Embryonic facial prominence (tissue), 1 donor: ENCODE results near the gene HACD2.

ENCODE experiments used
- DNase-seq: peaks from one replicate; pipeline ENCODE4 v3.0.0-alpha.2; 2016; ENCODE audit errors: extremely low spot score

Gene HACD2

DNA sequence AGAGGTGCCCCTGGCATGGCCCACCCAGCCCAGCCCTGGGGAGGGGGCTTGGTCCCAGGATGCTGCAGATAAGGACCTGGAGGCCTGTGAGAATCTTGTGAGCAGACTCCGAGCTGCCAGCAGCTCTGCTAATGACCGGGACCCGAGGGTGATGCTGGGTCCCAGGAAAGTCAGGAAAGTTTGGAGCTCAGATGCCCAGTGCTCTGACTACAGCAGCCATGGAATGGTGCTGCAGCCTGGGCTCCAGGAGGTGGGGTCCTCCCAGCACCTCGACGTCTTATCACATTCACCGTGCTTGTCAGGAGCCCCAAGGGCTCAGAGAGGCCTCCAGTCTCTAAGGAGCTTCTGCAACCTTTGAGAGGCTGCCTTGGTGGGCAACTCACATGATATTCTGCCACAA lies 101.7 kb downstream of the HACD2 start:
- DNase-seq = no peak

DNA sequence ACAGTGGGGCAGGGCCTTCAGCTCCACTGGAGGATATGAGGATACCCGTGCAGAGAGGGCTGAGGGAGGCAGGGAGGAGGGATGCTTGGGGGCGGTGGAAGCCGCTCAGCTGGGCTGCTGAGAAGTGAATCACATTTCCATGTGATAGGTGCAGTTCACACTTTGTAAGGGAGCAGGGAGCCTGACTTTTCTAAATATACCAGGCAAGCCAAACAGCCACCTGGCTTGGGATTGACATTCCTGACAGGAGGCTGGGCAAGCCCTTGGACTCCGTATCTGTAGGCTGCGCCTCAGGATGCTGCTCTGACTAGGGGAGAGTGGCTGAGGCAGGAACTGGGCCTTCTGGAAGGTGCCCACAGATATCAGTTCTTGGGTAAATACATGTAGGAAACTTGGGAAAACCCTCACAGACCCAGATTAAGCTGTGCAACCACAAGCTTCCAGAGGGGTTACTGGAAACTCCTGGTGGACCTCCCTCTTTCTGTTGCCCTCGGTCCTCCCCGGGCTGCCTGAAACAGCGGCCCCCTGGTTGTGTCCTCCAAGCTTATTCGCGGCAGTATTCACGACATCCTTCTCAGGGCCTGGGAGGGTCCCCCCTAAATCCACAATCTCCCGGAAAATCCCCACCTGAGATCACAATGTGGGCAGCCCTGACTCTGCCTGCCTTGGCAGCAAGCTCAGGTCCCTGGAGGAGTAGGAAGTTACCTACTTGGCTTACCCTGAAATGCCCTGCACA lies 103.0 kb downstream of the HACD2 start:
- no peak for DNase-seq

- DNase-seq = no peak
Measured at GRCh38 chr3:123481071-123481470, 103.8 kb downstream of the HACD2 start.

DNA sequence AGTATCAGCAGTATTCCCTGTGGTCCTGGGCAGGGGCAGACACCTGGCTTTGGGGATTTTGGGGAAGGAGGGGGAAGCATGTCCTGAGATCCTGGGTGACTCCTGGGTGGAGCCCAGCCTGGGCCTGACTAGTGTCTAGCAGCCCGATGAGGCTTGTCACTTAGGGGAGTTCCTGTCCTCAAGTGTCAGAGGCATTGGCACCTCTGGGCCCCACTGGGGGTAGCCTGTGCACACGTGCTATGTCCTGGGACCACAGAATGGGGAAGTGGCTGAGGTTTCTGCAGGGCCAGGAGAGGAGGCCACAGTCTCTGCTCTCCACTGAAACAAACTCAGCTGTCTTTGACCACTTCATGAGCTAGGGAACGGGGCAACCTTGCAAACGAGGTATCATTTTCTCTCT lies 104.4 kb downstream of the HACD2 start:
- DNase-seq = no peak

DNA sequence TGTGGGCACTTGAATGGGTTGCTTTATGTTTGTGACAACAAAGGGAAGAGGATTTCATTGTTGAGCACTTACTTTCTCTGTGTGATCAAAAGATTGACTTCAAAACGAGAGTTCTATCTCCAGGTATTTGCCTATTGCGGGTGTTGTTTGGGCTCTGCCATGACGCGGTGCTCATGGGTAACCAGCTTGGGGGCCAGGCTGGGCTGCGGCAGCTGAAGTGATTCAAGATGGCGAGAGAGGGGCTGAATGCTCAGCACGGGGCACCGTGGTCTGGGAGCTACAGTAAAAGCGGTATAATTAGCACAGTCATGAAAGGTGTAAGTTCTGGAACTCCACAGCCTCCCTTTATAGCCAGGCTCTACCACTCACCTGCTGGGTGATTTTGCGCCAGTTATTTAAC lies 105.0 kb downstream of the HACD2 start:
- no peak for DNase-seq

- no peak for DNase-seq
Measured at GRCh38 chr3:123478314-123478713, 106.5 kb downstream of the HACD2 start.

DNA sequence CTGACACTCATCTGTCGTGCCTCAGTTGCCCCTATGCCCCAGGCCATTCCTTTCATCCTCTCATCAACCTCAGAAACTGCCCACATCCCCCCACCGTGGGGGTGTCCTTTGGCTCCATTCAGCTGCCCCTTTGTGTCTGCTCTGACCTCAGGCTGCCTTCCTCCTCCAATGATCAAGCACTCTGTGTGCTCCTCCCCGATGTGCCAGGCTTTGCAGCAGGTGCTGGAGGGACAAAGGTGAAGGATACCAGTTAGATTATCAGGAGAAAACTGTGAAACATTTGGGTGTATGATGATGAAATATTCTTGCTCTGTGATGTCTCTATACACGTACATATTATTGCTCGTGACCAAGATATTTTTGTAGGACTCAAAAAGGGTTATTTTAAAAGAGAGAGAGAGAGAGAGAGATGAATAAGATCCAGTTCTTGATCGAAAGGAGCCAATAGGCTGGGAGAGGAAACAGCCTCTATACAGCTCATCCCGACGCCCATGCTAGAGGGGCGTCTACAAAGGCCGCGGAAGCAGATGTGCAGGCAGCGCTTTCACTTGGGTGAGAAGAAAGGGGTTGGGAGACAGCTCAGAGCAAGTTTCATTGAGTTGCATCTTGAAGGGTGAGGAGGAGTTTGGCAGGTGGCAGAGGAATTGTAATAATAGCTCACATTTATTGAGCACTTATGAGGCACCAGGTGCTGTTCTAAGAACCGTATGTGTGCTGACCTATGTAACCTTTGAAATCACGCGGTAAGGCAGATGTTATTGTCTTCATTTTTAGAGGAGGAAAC lies 107.7 kb downstream of the HACD2 start:
- DNase-seq = no peak

- DNase-seq = no peak
Measured at GRCh38 chr3:123475786-123476185, 109.1 kb downstream of the HACD2 start.

DNA sequence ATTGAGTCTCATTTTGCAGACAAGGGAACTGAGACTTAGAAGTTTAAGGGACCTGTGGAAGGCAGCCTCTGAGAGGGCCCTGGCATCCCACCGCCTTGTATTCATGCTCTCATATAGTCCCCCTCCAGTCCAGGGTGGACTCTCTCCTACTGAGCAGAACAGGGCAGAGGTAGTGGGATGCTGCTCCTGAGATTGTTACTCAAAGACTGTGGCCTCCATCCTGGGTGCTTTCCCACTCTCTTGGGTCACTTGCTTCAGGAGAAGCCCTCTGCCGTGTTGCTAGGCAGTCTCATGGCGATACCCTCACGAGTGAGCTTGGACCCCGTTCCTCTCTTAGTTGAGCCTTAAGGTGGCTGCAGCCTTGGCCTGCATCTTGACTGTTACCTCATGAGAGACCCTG lies 113.7 kb downstream of the HACD2 start:
- no peak for DNase-seq

- no peak for DNase-seq
Measured at GRCh38 chr3:123469323-123469995, 115.4 kb downstream of the HACD2 start.

GRCh38 chr3:123467046-123467445 lies 117.8 kb downstream of the HACD2 start:
- DNase-seq = no peak

- no peak for DNase-seq
Measured at GRCh38 chr3:123464211-123464610, 120.6 kb downstream of the HACD2 start.

- no peak for DNase-seq
Measured at GRCh38 chr3:123459862-123460261, 125.0 kb downstream of the HACD2 start.

GRCh38 chr3:123458255-123458654 lies 126.6 kb downstream of the HACD2 start:
- DNase-seq = no peak

GRCh38 chr3:123457841-123458240 lies 127.0 kb downstream of the HACD2 start:
- no peak for DNase-seq

DNA sequence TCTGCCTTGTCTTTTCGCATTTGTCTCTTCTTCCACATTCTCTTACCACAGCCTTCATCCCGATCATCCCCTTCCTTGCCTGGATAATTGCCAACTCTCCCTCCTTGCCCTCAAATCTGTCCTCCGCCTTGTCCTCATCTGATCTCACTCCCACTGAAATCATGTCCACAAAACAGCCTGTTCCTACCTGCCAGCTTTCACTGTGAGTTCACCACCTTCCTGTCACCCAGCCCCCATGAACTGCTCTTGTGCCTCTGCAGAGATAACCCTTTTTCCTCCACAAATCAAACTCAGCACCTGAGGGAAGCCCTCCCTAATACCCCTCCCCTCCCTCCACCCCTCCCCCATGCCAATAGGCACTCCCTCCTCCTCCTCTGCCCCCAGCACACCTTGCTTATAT lies 131.2 kb downstream of the HACD2 start:
- no peak for DNase-seq

DNA sequence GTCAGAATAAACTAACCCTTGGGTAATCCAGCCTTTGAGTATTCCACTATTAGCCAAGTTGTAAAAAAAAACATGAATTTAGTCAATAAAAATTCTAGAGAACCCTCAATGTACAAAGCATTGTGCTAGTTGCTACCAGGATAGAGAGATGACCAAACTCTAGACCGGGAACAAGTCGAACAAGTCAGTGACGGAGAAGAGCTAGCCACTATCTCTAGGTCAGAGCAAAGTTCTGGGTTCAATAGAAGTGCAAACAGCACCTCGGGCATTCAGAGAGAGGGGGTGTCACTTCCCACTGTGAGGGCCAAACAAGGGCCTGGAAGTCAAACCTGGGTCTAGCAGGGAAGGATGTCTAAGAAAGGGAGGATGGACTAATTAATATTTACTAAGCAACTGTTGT lies 133.7 kb downstream of the HACD2 start:
- DNase-seq = no peak

- DNase-seq = peak; percentile 13
Measured at GRCh38 chr3:123449997-123450604, 134.8 kb downstream of the HACD2 start.

- DNase-seq = no peak
Measured at GRCh38 chr3:123449102-123449996, 135.5 kb downstream of the HACD2 start.

- DNase-seq = no peak
Measured at GRCh38 chr3:123448536-123449101, 136.2 kb downstream of the HACD2 start, which contains the start of gene ADCY5. TSS of gene ADCY5 (minus strand) at chr3:123449090. CDS start at chr3:123448545, 545 bp downstream.
